Activated CD8-positive, alpha-beta T cell treated with anti-CD3 and anti-CD28 coated beads, Interleukin-2, amount 10 ng/mL, durations not matched to agents 7 days and 5 days (primary cell): ENCODE data around the gene ADGRF3. TPM values are rescaled to one million over a fixed set of nuclear protein-coding genes. Genes with fewer than 3 reads are reported as not detected.
"Not testable (repeated sequence)": the region's sequence is repeated elsewhere in the genome, so short reads cannot be mapped to it uniquely, and the experiment has no call there.

ENCODE experiments used
- ATAC-seq: fragments of 150-1000 bp; cut with Tn5 transposase; one replicate; pipeline ENCODE4 v1.10.0; 2021; ENCODE audit warnings: moderate library complexity
- CTCF ChIA-PET: fragments of 350-600 bp; sonication (Branson Sonifier 250); formaldehyde crosslinking; loops from one replicate; lab custom pipeline; 2021; ENCODE audit warnings: antibody characterized with exemption; lab: Charles Lee
- POLR2A ChIA-PET: fragments of 350-600 bp; sonication (Branson Sonifier 250); formaldehyde crosslinking; loops from one replicate; lab custom pipeline; 2021; ENCODE audit warnings: antibody characterized with exemption; lab: Charles Lee
- DNase-seq: peaks from one replicate; pipeline ENCODE4 v3.0.0-alpha.2; 2020
- H3K27ac Mint-ChIP-seq: one replicate; pipeline ENCODE4 v1.8.0; 2021; ENCODE audit warnings: mild to moderate bottlenecking, mixed read lengths
- H3K27me3 Mint-ChIP-seq: one replicate; pipeline ENCODE4 v1.8.0; 2021; ENCODE audit warnings: low read depth, mixed read lengths
- H3K36me3 Mint-ChIP-seq: one replicate; pipeline ENCODE4 v1.8.0; 2021; ENCODE audit warnings: low read depth, mixed read lengths
- H3K4me1 Mint-ChIP-seq: one replicate; pipeline ENCODE4 v1.8.0; 2021; ENCODE audit warnings: low read depth, mixed read lengths
- H3K4me3 Mint-ChIP-seq: one replicate; pipeline ENCODE4 v1.8.0; 2021; ENCODE audit warnings: mild to moderate bottlenecking, mixed read lengths
- H3K9me3 Mint-ChIP-seq: one replicate; pipeline ENCODE4 v1.8.0; 2022; ENCODE audit warnings: mixed read lengths; ENCODE audit not compliant: insufficient read depth
- total RNA-seq, 2 experiments: library from RNA; stranded (reverse); gene quantifications; one replicate each; pipeline ENCODE4 v1.2.3, GENCODE V29; 2021

The ADGRF3 gene
- total RNA-seq, 2 experiments from 2014 or later = 5.8 TPM

GRCh38 chr2:26364669-26365068 is 18.1 kb upstream of the ADGRF3 start:
- H3K4me3 Mint-ChIP-seq = no peak overlapping the region
- ChIA-PET CTCF (interaction anchor here (1.5 kb wide), 1 partner anchor 9 kb away, joined by 3 read pairs; no protein-coding TSS in a partner anchor), POLR2A (no interaction called here)
- peaks cover 11% of the 10 kb centered on the region for H3K4me1 Mint-ChIP-seq
- H3K9me3 Mint-ChIP-seq = no peaks in the 10 kb centered on the region
- DNase-seq (no peak), ATAC-seq (no peak)
- peaks cover 36% of the 10 kb centered on the region for H3K36me3 Mint-ChIP-seq
- no peak overlapping the region for H3K27ac Mint-ChIP-seq
- H3K27me3 Mint-ChIP-seq = no peaks in the 10 kb centered on the region

- POLR2A ChIA-PET = no interaction called here
- Mint-ChIP-seq H3K27ac (no peak overlapping the region), H3K36me3 (peaks cover 31% of the 10 kb centered on the region), H3K9me3 (no peaks in the 10 kb centered on the region), H3K4me3 (no peak overlapping the region), H3K4me1 (peaks cover 16% of the 10 kb centered on the region), H3K27me3 (no peaks in the 10 kb centered on the region)
- CTCF ChIA-PET = no interaction called here
- DNase-seq (no peak), ATAC-seq (no peak)
Observed at GRCh38 chr2:26363958-26364357, 17.4 kb upstream of the ADGRF3 start.

- CTCF ChIA-PET = no interaction called here
- Mint-ChIP-seq H3K27me3 (no peaks in the 10 kb centered on the region), H3K36me3 (peaks cover 30% of the 10 kb centered on the region), H3K4me1 (peaks cover 19% of the 10 kb centered on the region), H3K9me3 (no peaks in the 10 kb centered on the region), H3K27ac (no peak overlapping the region), H3K4me3 (no peak overlapping the region)
- no peak for ATAC-seq
- no peak for DNase-seq
- POLR2A ChIA-PET = interaction anchor here (1.2 kb wide), 1 partner anchor 16 kb away, joined by 4 read pairs; no protein-coding TSS in a partner anchor
Observed at GRCh38 chr2:26363323-26363722, 16.7 kb upstream of the ADGRF3 start.

- peaks cover 32% of the 10 kb centered on the region for H3K4me1 Mint-ChIP-seq
- H3K9me3 Mint-ChIP-seq = no peaks in the 10 kb centered on the region
- no peak overlapping the region for H3K27ac Mint-ChIP-seq
- ATAC-seq (no peak), DNase-seq (no peak)
- no peak overlapping the region for H3K4me3 Mint-ChIP-seq
- CTCF ChIA-PET = interaction anchor here (1.0 kb wide), 1 partner anchor 14 kb away, joined by 3 read pairs; no protein-coding TSS in a partner anchor
- no peaks in the 10 kb centered on the region for H3K27me3 Mint-ChIP-seq
- POLR2A ChIA-PET = interaction anchor here (1.0 kb wide), 1 partner anchor 13 kb away, joined by 5 read pairs; the partner anchor contains the start of gene ADGRF3
- H3K36me3 Mint-ChIP-seq = peaks cover 21% of the 10 kb centered on the region
Observed at GRCh38 chr2:26359886-26360473, 13.4 kb upstream of the ADGRF3 start.

- DNase-seq = no peak
- Mint-ChIP-seq H3K27ac (no peak overlapping the region), H3K9me3 (no peaks in the 10 kb centered on the region), H3K27me3 (no peaks in the 10 kb centered on the region), H3K4me1 (peaks cover 34% of the 10 kb centered on the region), H3K36me3 (peaks cover 32% of the 10 kb centered on the region), H3K4me3 (no peak overlapping the region)
- ChIA-PET POLR2A (interaction anchor here (2.9 kb wide), 1 partner anchor 10 kb away, joined by 11 read pairs; the partner anchor contains the start of gene ADGRF3), CTCF (interaction anchor here (0.8 to 4.0 kb wide), 4 partner anchors 8 to 221 kb away, joined by 3 to 20 read pairs (median 3); partner anchors contain the start of genes ADGRF3 and SELENOI)
- ATAC-seq = no peak
Observed at GRCh38 chr2:26356771-26357170, 10.2 kb upstream of the ADGRF3 start.

GRCh38 chr2:26356111-26356510 is 9.5 kb upstream of the ADGRF3 start:
- peaks cover 39% of the 10 kb centered on the region for H3K4me1 Mint-ChIP-seq
- H3K27ac Mint-ChIP-seq = no peak overlapping the region
- ChIA-PET CTCF (interaction anchor here (0.7 to 4.0 kb wide), 6 partner anchors 9 to 171 kb away, joined by 3 to 20 read pairs (median 3); partner anchors contain the start of genes ADGRF3, HADHA, HADHB and SELENOI), POLR2A (interaction anchor here (1.4 to 2.9 kb wide), 2 partner anchors 9 to 10 kb away, joined by 5 to 11 read pairs; partner anchors contain the start of genes ADGRF3 and SELENOI)
- no peaks in the 10 kb centered on the region for H3K9me3 Mint-ChIP-seq
- H3K27me3 Mint-ChIP-seq = no peaks in the 10 kb centered on the region
- DNase-seq (no peak), ATAC-seq (no peak)
- no peak overlapping the region for H3K4me3 Mint-ChIP-seq
- peaks cover 35% of the 10 kb centered on the region for H3K36me3 Mint-ChIP-seq

- no peak for DNase-seq
- no peak overlapping the region for H3K4me3 Mint-ChIP-seq
- H3K27me3 Mint-ChIP-seq = no peaks in the 10 kb centered on the region
- H3K27ac Mint-ChIP-seq = no peak overlapping the region
- CTCF ChIA-PET = interaction anchor here (0.7 to 4.0 kb wide), 7 partner anchors 7 to 170 kb away, joined by 3 to 20 read pairs (median 3); partner anchors contain the start of genes ADGRF3, HADHA, HADHB and SELENOI
- H3K4me1 Mint-ChIP-seq = peaks cover 42% of the 10 kb centered on the region
- ATAC-seq = no peak
- POLR2A ChIA-PET = interaction anchor here (1.4 to 2.9 kb wide), 2 partner anchors 8 to 10 kb away, joined by 5 to 11 read pairs; partner anchors contain the start of genes ADGRF3 and SELENOI
- H3K9me3 Mint-ChIP-seq = no peaks in the 10 kb centered on the region
- peaks cover 35% of the 10 kb centered on the region for H3K36me3 Mint-ChIP-seq
Observed at GRCh38 chr2:26355038-26355995, 8.7 kb upstream of the ADGRF3 start.

GRCh38 chr2:26354469-26354868 is 7.9 kb upstream of the ADGRF3 start:
- ATAC-seq, POLR2A ChIA-PET, H3K9me3 Mint-ChIP-seq, H3K27me3 Mint-ChIP-seq, H3K27ac Mint-ChIP-seq, H3K4me3 Mint-ChIP-seq, DNase-seq: not testable (repeated sequence)
- CTCF ChIA-PET = interaction anchor here (1.5 to 4.0 kb wide), 3 partner anchors 8 to 110 kb away, joined by 3 to 20 read pairs (median 5); partner anchors contain the start of genes ADGRF3, HADHA, HADHB and SELENOI
- Mint-ChIP-seq H3K4me1 (peaks cover 38% of the 10 kb centered on the region), H3K36me3 (peaks cover 38% of the 10 kb centered on the region)

- DNase-seq = peak; percentile 30
- POLR2A ChIA-PET = interaction anchor here (1.0 kb wide), 1 partner anchor 9 kb away, joined by 3 read pairs; no protein-coding TSS in a partner anchor
- CTCF ChIA-PET = no interaction called here
- H3K27me3 Mint-ChIP-seq = no peaks in the 10 kb centered on the region
- H3K9me3 Mint-ChIP-seq = no peaks in the 10 kb centered on the region
- peaks cover 39% of the 10 kb centered on the region for H3K36me3 Mint-ChIP-seq
- H3K4me3 Mint-ChIP-seq = no peak overlapping the region
- no peak overlapping the region for H3K27ac Mint-ChIP-seq
- H3K4me1 Mint-ChIP-seq = peaks cover 43% of the 10 kb centered on the region
- no peak for ATAC-seq
Observed at GRCh38 chr2:26352892-26353291, 6.3 kb upstream of the ADGRF3 start.

GRCh38 chr2:26351375-26352090 is 4.9 kb upstream of the ADGRF3 start:
- CTCF ChIA-PET = no interaction called here
- Mint-ChIP-seq H3K27ac (peak overlapping the region; percentile 14), H3K27me3 (no peaks in the 10 kb centered on the region), H3K36me3 (peaks cover 40% of the 10 kb centered on the region), H3K9me3 (no peaks in the 10 kb centered on the region), H3K4me3 (no peak overlapping the region), H3K4me1 (peaks cover 45% of the 10 kb centered on the region)
- ATAC-seq = no peak
- POLR2A ChIA-PET = no interaction called here
- no peak for DNase-seq

- DNase-seq (no peak), ATAC-seq (no peak)
- no peak overlapping the region for H3K27ac Mint-ChIP-seq
- POLR2A ChIA-PET = no interaction called here
- no peak overlapping the region for H3K4me3 Mint-ChIP-seq
- CTCF ChIA-PET = no interaction called here
- peaks cover 39% of the 10 kb centered on the region for H3K4me1 Mint-ChIP-seq
- H3K27me3 Mint-ChIP-seq = no peaks in the 10 kb centered on the region
- peaks cover 43% of the 10 kb centered on the region for H3K36me3 Mint-ChIP-seq
- no peaks in the 10 kb centered on the region for H3K9me3 Mint-ChIP-seq
Observed at GRCh38 chr2:26349690-26350089, 3.1 kb upstream of the ADGRF3 start.
